ENCODE data around the gene ADORA3. TPM values are rescaled to one million over a fixed set of nuclear protein-coding genes. Genes with fewer than 3 reads are reported as not detected.

Gene ADORA3
- total and polyA plus RNA-seq, 2 of the 4 experiments (the other 2 are of a cell fraction) = not detected

DNA sequence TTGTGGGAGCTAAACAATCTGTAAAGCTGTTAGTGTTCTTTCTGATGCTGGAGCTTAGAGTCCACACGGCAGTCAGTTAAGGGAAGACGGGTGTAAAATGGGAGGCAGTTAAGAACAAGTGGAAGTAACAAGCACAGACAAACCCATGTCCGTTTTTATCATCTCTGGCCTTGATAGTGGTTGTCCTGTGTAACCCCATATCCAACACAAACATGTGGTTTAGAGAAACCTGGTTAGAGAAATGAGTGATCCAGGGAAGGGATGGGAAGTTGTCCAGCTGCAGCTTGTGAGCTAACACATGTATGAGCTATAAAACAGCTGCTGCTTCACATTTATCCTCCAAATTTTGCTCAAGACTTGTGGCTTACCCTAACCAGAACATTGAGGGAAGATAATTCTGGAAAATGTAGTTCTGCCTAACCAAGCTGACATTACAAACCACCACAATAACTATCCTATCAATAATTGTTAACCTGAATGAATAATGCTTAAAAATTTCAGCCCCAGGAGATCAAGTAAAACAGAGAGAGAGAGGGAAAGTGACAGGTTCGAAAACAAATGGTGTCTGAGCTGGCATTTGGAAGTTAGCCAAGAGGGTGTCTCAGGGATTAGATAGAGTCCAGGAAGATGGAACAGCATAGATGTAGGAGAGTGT is 40.3 kb downstream of the ADORA3 start:
- dilution Hi-C loops (cut with HindIII; ENCODE audit: low sequenced_read_pairs, unreplicated experiment) = loop anchor here (25.0 kb wide), 1 partner anchor 299 kb away; the partner anchor contains the start of gene DDX20

More for the DNA sequence above, 40.3 kb downstream of the ADORA3 start:
- ATAC-seq (ENCODE audit: low read depth) (peak; percentile 81), DNase-seq (peak; percentile 84)
- in situ Hi-C loops (cut with MboI; ENCODE audit: low sequenced_read_pairs) = no loop called here
- intact Hi-C loops (cut with micrococcal nuclease) = no loop called here
- Histone ChIP-seq H3K9me3 (ENCODE audit: control insufficient read depth, insufficient read depth, low read length) (no peaks in the 10 kb centered on the region), H2AK5ac (ENCODE audit: low read depth, low read length) (0 out of 2 replicates have a peak overlapping the region, but pooled peaks have one; percentile 29), H2AFZ (replicated peaks; ENCODE audit: low read length, poor library complexity) (no peak overlapping the region), H3K79me1 (ENCODE audit: low read depth in 1 of 2, low read length in 2 of 2) (peaks cover 0 to 4% of the 10 kb centered on the region in 2 experiments; a peak in 1 of 4 replicates), H3K56ac (ENCODE audit: extremely low read depth, insufficient read depth, low read length) (no peak overlapping the region), H4K5ac (ENCODE audit: low read depth, low read length) (no peak overlapping the region), H3K36me3 (ENCODE audit: control insufficient read depth, insufficient read depth, low read length) (peaks cover 22% of the 10 kb centered on the region), H2BK15ac (ENCODE audit: low read depth, low read length) (no peak overlapping the region), H2BK120ac (ENCODE audit: low read depth, low read length) (no peak overlapping the region), H3K14ac (replicated peaks; ENCODE audit: low read depth, low read length) (peak overlapping the region; percentile 10; the same call in 1 of the 2 replicates), H3K9me1 (ENCODE audit: insufficient read depth, low read length) (peaks cover 9% of the 10 kb centered on the region; the same call in 1 of the 2 replicates), H2BK5ac (ENCODE audit: low read depth, low read length, poor library complexity, severe bottlenecking) (peak overlapping the region; percentile 55), H3K18ac (ENCODE audit: low read depth, low read length) (no peak overlapping the region), H3K9ac (ENCODE audit: low read depth, low read length) (no peak overlapping the region), H3K23ac (ENCODE audit: low read depth, low read length) (peak overlapping the region; percentile 4; the same call in 1 of the 2 replicates), H3K4me2 (ENCODE audit: low read depth, low read length) (peak overlapping the region; percentile 16), H2AK9ac (replicated peaks; ENCODE audit: low read depth, low read length, poor library complexity) (no peak overlapping the region), H3K4me1 (ENCODE audit: control insufficient read depth, insufficient read depth, low read length) (no peaks in the 10 kb centered on the region), H3K27ac (ENCODE audit: insufficient read depth, low read length) (peak overlapping the region; percentile 51; the same call in 1 of the 2 replicates), H2BK20ac (ENCODE audit: low read depth, low read length) (no peak overlapping the region), H3K27me3 (ENCODE audit: control insufficient read depth, insufficient read depth, low read length) (no peaks in the 10 kb centered on the region), H4K20me1 (ENCODE audit: insufficient read depth, low read length) (peaks cover 9% of the 10 kb centered on the region; the same call in 1 of the 2 replicates), H3K4me3 (ENCODE audit: insufficient read depth, low read depth, low read length) (no peak overlapping the region), H3K4ac (ENCODE audit: low read depth, low read length) (no peak overlapping the region), H4K8ac (ENCODE audit: low read depth in 2 of 2, low read length in 2 of 2) (peak overlapping the region in 1 of 2 experiments; percentile 55; a peak in 2 of 4 replicates), H4K91ac (ENCODE audit: insufficient read depth, low read depth, low read length) (no peak overlapping the region)
- no TSS peak for BruUV-seq (replicated peaks)
- 0% methylated on average over 1 of the region's 4 CpGs; no CpG with 5 or more reads in 1 of the 2 experiments for WGBS, 2 experiments (ENCODE audit: extremely low coverage in 2 of 2, insufficient read length in 1 of 2)
- CTCF ChIA-PET = interaction anchor here (0.6 to 1.4 kb wide), 3 partner anchors 10 to 192 kb away, joined by 3 to 6 read pairs (median 3); no protein-coding TSS in a partner anchor
- no peak for TF ChIP-seq USF2 (IDR thresholded peaks at IDR 0.05; ENCODE audit: low read depth, low read length)
- no peak for TF ChIP-seq BHLHE40 (IDR thresholded peaks at IDR 0.05; ENCODE audit: low read depth, low read length)
- TF ChIP-seq MXI1 (IDR thresholded peaks at IDR 0.05; ENCODE audit: borderline replicate concordance, low read depth, low read length) = 0 out of 2 replicates have a peak, but pooled peaks have one; percentile 44
- POLR2A ChIA-PET (ENCODE audit: unreplicated experiment) = interaction anchor here (0.5 kb wide), 1 partner anchor 198 kb away, joined by 7 read pairs; no protein-coding TSS in a partner anchor
